HepG2 (cell line): ENCODE results near the gene CHMP4B. TPM values are rescaled to one million over a fixed set of nuclear protein-coding genes. Genes with fewer than 3 reads are reported as not detected.

Experiments
- BRCA1 ChIP-seq: sonication (generic); formaldehyde crosslinking; IDR thresholded peaks from 2 replicates; pipeline ENCODE4 v1.4.0; 2020; ENCODE audit warnings: missing genetic modification reagents
- FOSL2 ChIP-seq: sonication (generic); formaldehyde crosslinking; IDR thresholded peaks from 2 replicates; pipeline ENCODE4 v1.4.0; 2020; ENCODE audit warnings: missing genetic modification reagents
- GPN1 ChIP-seq: sonication (generic); formaldehyde crosslinking; IDR thresholded peaks from 2 replicates; pipeline ENCODE4 v1.5.1; 2020; ENCODE audit warnings: missing genetic modification reagents, borderline replicate concordance
- NR1H2 ChIP-seq: sonication (generic); formaldehyde crosslinking; IDR thresholded peaks from 2 replicates; pipeline ENCODE4 v1.8.1; 2022; ENCODE audit warnings: low read depth, missing genetic modification reagents, borderline replicate concordance
- SIX1 ChIP-seq: sonication (generic); formaldehyde crosslinking; IDR thresholded peaks from 2 replicates; pipeline ENCODE4 v1.4.0; 2020; ENCODE audit warnings: missing genetic modification reagents, borderline replicate concordance
- SMC3 ChIP-seq: IDR thresholded peaks from 2 replicates; pipeline ENCODE4 v1.6.1; 2011; ENCODE audit warnings: low read length, improper control_type of control experiment
- SMYD3 ChIP-seq: sonication (generic); formaldehyde crosslinking; IDR thresholded peaks from 2 replicates; pipeline ENCODE4 v1.8.1; 2023; ENCODE audit warnings: mild to moderate bottlenecking, missing genetic modification reagents
- SOX6 ChIP-seq, 2 experiments: fragments of 450-650 bp in 1 of 2; sonication (generic) in 1 of 2; formaldehyde crosslinking in 1 of 2; IDR thresholded peaks; 2 replicates each; pipeline versions ENCODE4 v1.4.0 to v1.6.1; 2017 to 2020; ENCODE audit warnings: antibody characterized with exemption in 1 of 2, mild to moderate bottlenecking in 1 of 2, missing genetic modification reagents in 1 of 2
- ZFX ChIP-seq: sonication (generic); formaldehyde crosslinking; IDR thresholded peaks from 2 replicates; pipeline ENCODE4 v1.4.0; 2020; ENCODE audit warnings: mild to moderate bottlenecking, low read depth, missing genetic modification reagents, moderate library complexity
- ZKSCAN1 ChIP-seq: fragments of 150-350 bp; IDR thresholded peaks from 2 replicates; pipeline ENCODE4 v1.6.1; 2014; ENCODE audit warnings: low read length
- ZMYM2 ChIP-seq: sonication (generic); formaldehyde crosslinking; IDR thresholded peaks from 2 replicates; pipeline ENCODE4 v1.8.0; 2022; ENCODE audit warnings: mild to moderate bottlenecking, missing genetic modification reagents
- ZNF12 ChIP-seq: sonication (generic); formaldehyde crosslinking; IDR thresholded peaks from 2 replicates; pipeline ENCODE4 v1.5.0; 2020; ENCODE audit warnings: missing genetic modification reagents
- ZNF431 ChIP-seq: sonication (generic); formaldehyde crosslinking; IDR thresholded peaks from 2 replicates; pipeline ENCODE4 v1.9.0; 2022; ENCODE audit warnings: missing genetic modification reagents, low read depth, mild to moderate bottlenecking, borderline replicate concordance
- ZNF616 ChIP-seq: sonication (generic); formaldehyde crosslinking; IDR thresholded peaks from 2 replicates; pipeline ENCODE4 v1.5.0; 2020; ENCODE audit warnings: low read depth, mild to moderate bottlenecking, missing genetic modification reagents
- ZNF619 ChIP-seq: sonication (generic); formaldehyde crosslinking; IDR thresholded peaks from 2 replicates; pipeline ENCODE4 v1.4.0; 2020; ENCODE audit warnings: mild to moderate bottlenecking, missing genetic modification reagents
- ZNF652 ChIP-seq: IDR thresholded peaks from 2 replicates; pipeline ENCODE4 v1.6.1; 2016; ENCODE audit warnings: low read depth, borderline replicate concordance
- ZNF883 ChIP-seq: sonication (generic); formaldehyde crosslinking; IDR thresholded peaks from 2 replicates; pipeline ENCODE4 v1.5.1; 2020; ENCODE audit warnings: mild to moderate bottlenecking, missing genetic modification reagents; ENCODE audit errors: not compliant biosample characterization
- ZSCAN31 ChIP-seq: sonication (generic); formaldehyde crosslinking; IDR thresholded peaks from 2 replicates; pipeline ENCODE4 v1.5.0; 2020; ENCODE audit warnings: low read depth, mild to moderate bottlenecking, missing genetic modification reagents
- polyA plus RNA-seq, 8 experiments: library from polyadenylated mRNA; depleted of rRNA in 3 of 8; stranded (reverse) in 7 of 8; unstranded in 1 of 8; fragments of >200 nt; fragmentation: Illumina TruSeq in 4 of 8; extraction: Trizol in 4 of 8; gene quantifications; 2 replicates each; pipeline versions ENCODE4 v1.2.1 to v1.2.3, GENCODE V29; 2011 to 2016; ENCODE audit warnings: low read depth in 4 of 8, missing spikeins in 1 of 8, mixed read lengths in 1 of 8; ENCODE audit not compliant: insufficient read depth in 1 of 8
- total RNA-seq, 5 experiments: library from RNA; depleted of rRNA; stranded (reverse); fragments of >200 nt; fragmentation: Illumina TruSeq; extraction: Trizol; gene quantifications; 2 replicates each; pipeline ENCODE4 v1.2.3, GENCODE V29; 2016; ENCODE audit warnings: low read depth in 1 of 5
- TF ChIP-seq, protein P1 (sequence below): IDR thresholded peaks from 2 replicates; pipeline ENCODE4 v1.6.1; 2016; ENCODE audit warnings: mild to moderate bottlenecking, missing biosample characterization, missing genetic modification reagents
- TF ChIP-seq, protein P2 (sequence below): IDR thresholded peaks from 2 replicates; pipeline ENCODE4 v1.6.1; 2016
- TF ChIP-seq, protein P3 (sequence below): sonication (generic); formaldehyde crosslinking; IDR thresholded peaks from 2 replicates; pipeline ENCODE4 v1.5.0; 2020; ENCODE audit warnings: missing genetic modification reagents, mild to moderate bottlenecking, borderline replicate concordance
- TF ChIP-seq, protein P4 (sequence below): conservative IDR thresholded peaks from 2 replicates; pipeline ENCODE4 v1.6.1; 2018; ENCODE audit warnings: missing genetic modification reagents
- TF ChIP-seq, protein P5 (sequence below): sonication (generic); formaldehyde crosslinking; IDR thresholded peaks from 2 replicates; pipeline ENCODE4 v1.4.0; 2020; ENCODE audit warnings: missing genetic modification reagents, borderline replicate concordance

Gene CHMP4B
- total and polyA plus RNA-seq, 2 of the 13 experiments (the other 11 are each of a cell fraction or from before 2014, with no cell fraction given), result 40.1 to 45.6 TPM

DNA sequence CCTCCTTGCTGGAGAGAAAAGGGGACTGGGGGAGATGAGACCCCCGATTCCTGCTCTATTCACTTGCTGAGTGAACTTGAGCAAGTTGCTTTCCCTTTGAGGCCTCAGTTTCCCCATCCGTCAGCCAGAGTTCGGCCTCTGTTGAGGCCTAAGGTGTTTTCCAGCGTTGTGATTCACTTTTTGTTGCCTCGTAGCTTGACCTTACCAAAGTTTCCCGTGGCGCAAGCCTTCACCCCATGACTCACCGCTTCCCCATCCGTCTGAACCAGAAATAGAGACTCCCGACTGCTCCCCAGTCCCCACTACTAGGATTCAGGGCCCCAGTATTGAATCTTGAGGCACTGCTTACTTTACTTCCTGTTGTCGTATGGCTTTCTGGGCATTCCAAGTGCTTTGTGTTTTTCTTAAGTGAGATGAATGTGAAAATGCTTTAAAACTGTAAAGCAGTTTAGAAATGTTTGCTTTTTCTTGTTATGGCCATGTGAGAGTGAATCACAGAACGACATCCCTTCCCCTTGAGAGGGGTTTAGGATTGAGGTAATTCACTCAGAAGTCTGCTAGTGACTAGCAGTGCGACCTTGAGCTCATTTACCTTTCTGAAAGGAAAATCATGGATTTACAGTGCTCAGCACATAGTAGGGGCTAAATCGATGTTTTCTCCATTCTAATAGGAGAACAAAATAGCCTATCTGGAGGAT is 1.2 kb downstream of the CHMP4B start (continued):
- no peak for TF ChIP-seq SMYD3 (CRISPR knock-in tag)
- TF ChIP-seq, protein P1, sequence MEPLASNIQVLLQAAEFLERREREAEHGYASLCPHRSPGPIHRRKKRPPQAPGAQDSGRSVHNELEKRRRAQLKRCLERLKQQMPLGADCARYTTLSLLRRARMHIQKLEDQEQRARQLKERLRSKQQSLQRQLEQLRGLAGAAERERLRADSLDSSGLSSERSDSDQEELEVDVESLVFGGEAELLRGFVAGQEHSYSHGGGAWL (CRISPR knock-in tag), result no peak
- TF ChIP-seq BRCA1 (CRISPR knock-in tag), result 0 out of 2 replicates have a peak, but pooled peaks have one; percentile 52
- no peak for TF ChIP-seq SIX1 (CRISPR knock-in tag)
- 0 out of 2 replicates have a peak, but pooled peaks have one; percentile 68 for TF ChIP-seq ZNF616 (CRISPR knock-in tag)
- TF ChIP-seq SMC3, result 0 out of 2 replicates have a peak, but pooled peaks have one; percentile 8
- peak; percentile 95 for TF ChIP-seq FOSL2
- TF ChIP-seq, protein P2, sequence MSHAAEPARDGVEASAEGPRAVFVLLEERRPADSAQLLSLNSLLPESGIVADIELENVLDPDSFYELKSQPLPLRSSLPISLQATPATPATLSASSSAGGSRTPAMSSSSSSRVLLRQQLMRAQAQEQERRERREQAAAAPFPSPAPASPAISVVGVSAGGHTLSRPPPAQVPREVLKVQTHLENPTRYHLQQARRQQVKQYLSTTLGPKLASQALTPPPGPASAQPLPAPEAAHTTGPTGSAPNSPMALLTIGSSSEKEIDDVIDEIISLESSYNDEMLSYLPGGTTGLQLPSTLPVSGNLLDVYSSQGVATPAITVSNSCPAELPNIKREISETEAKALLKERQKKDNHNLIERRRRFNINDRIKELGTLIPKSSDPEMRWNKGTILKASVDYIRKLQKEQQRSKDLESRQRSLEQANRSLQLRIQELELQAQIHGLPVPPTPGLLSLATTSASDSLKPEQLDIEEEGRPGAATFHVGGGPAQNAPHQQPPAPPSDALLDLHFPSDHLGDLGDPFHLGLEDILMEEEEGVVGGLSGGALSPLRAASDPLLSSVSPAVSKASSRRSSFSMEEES (CRISPR knock-in tag), result 0 out of 2 replicates have a peak, but pooled peaks have one; percentile 53
- TF ChIP-seq NR1H2 (CRISPR knock-in tag), result no peak
- TF ChIP-seq, protein P3, sequence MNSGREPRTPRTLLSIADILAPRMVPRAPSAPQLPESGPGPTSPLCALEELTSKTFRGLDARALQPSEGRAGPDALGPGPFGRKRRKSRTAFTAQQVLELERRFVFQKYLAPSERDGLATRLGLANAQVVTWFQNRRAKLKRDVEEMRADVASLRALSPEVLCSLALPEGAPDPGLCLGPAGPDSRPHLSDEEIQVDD (CRISPR knock-in tag), result 0 out of 2 replicates have a peak, but pooled peaks have one; percentile 28
- no peak for TF ChIP-seq ZNF12 (CRISPR knock-in tag)
- TF ChIP-seq ZMYM2 (CRISPR knock-in tag), result no peak
- peak; percentile 6; the same call in 1 of the 2 replicates for TF ChIP-seq ZNF652 (CRISPR knock-in tag)
- TF ChIP-seq ZNF883 (CRISPR knock-in tag), result no peak
- TF ChIP-seq GPN1 (CRISPR knock-in tag), result no peak
- peak; percentile 58; the same call in 1 of the 2 replicates for TF ChIP-seq ZFX
- TF ChIP-seq, protein P4, sequence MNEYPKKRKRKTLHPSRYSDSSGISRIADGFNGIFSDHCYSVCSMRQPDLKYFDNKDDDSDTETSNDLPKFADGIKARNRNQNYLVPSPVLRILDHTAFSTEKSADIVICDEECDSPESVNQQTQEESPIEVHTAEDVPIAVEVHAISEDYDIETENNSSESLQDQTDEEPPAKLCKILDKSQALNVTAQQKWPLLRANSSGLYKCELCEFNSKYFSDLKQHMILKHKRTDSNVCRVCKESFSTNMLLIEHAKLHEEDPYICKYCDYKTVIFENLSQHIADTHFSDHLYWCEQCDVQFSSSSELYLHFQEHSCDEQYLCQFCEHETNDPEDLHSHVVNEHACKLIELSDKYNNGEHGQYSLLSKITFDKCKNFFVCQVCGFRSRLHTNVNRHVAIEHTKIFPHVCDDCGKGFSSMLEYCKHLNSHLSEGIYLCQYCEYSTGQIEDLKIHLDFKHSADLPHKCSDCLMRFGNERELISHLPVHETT (CRISPR knock-in tag), result no peak
- no peak for TF ChIP-seq SOX6 (IDR thresholded peaks at IDR 0.05)
- TF ChIP-seq SOX6 (CRISPR knock-in tag; IDR thresholded peaks at IDR 0.05), result no peak; the same call in 1 of the 2 replicates
- 0 out of 2 replicates have a peak, but pooled peaks have one; percentile 14 for TF ChIP-seq ZSCAN31
- TF ChIP-seq ZNF619 (CRISPR knock-in tag), result no peak
- TF ChIP-seq ZKSCAN1, result peak; percentile 96
- TF ChIP-seq, protein P5, sequence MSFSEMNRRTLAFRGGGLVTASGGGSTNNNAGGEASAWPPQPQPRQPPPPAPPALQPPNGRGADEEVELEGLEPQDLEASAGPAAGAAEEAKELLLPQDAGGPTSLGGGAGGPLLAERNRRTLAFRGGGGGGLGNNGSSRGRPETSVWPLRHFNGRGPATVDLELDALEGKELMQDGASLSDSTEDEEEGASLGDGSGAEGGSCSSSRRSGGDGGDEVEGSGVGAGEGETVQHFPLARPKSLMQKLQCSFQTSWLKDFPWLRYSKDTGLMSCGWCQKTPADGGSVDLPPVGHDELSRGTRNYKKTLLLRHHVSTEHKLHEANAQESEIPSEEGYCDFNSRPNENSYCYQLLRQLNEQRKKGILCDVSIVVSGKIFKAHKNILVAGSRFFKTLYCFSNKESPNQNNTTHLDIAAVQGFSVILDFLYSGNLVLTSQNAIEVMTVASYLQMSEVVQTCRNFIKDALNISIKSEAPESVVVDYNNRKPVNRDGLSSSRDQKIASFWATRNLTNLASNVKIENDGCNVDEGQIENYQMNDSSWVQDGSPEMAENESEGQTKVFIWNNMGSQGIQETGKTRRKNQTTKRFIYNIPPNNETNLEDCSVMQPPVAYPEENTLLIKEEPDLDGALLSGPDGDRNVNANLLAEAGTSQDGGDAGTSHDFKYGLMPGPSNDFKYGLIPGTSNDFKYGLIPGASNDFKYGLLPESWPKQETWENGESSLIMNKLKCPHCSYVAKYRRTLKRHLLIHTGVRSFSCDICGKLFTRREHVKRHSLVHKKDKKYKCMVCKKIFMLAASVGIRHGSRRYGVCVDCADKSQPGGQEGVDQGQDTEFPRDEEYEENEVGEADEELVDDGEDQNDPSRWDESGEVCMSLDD, result peak; percentile 83; the same call in 1 of the 2 replicates
- no peak for TF ChIP-seq ZNF431
